ENCODE measurements around the gene SNRPF.

Gene SNRPF

GRCh38 chr12:95870897-95871296, 12.1 kb downstream of the SNRPF start:
- DNase-seq (ENCODE audit: low read depth in 1 of 2, low spot score in 1 of 2), result no peak
- in situ Hi-C loops (cut with HindIII; ENCODE audit: low pct_unique_long_range_greater_than_20kb, low sequenced_read_pairs), result no loop called here
- no peak for TF ChIP-seq JUND (IDR thresholded peaks at IDR 0.05; ENCODE audit: low read depth)

- no peak for TF ChIP-seq JUND (IDR thresholded peaks at IDR 0.05; ENCODE audit: low read depth)
- no peak for DNase-seq (ENCODE audit: low read depth in 1 of 2, low spot score in 1 of 2)
- in situ Hi-C loops (cut with HindIII; ENCODE audit: low pct_unique_long_range_greater_than_20kb, low sequenced_read_pairs), result no loop called here
These were observed 15.7 kb downstream of the SNRPF start for GRCh38 chr12:95874452-95874851.

DNA sequence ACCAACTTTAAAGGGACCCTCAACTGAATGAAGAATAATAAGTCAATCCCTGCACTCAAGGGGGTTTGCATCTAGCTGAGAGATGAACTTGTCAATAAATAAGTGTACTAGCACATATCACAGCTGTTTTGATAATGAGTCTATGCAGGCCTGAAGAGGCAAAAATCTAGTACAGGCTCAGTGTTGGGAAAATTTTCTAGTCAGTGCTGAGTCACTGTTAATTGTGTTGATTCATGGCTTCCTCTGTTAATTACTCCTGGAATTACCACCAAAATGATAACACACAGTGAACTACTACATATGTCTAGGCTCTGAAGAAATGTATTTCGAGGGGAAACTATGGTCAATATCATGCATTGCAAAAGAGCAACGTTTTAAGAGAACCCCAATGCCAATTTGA, 18.9 kb downstream of the SNRPF start:
- DNase-seq (ENCODE audit: low read depth in 1 of 2, low spot score in 1 of 2), result no peak
- TF ChIP-seq JUND (IDR thresholded peaks at IDR 0.05; ENCODE audit: low read depth), result no peak
- in situ Hi-C loops (cut with HindIII; ENCODE audit: low pct_unique_long_range_greater_than_20kb, low sequenced_read_pairs), result no loop called here

DNA sequence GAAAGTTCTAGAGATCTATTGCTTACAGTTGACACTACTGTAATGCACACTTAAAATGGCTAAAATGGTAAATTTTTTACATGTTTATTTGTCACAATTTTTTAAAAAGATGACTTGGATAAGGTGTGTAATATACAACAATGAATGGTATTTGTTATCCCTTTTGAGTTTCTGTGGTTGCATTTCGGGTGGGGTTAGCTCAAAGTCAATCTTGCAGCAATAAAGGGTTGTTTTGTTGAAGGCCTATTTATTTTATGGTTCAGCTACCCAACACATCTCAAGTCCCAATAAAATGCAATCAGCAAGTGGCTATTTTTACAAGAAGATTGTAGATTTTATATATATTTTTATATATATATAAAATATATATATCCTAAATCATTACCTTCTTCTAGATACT, 22.1 kb downstream of the SNRPF start:
- no peak for DNase-seq (ENCODE audit: low read depth in 1 of 2, low spot score in 1 of 2)
- no peak for TF ChIP-seq JUND (IDR thresholded peaks at IDR 0.05; ENCODE audit: low read depth)
- in situ Hi-C loops (cut with HindIII; ENCODE audit: low pct_unique_long_range_greater_than_20kb, low sequenced_read_pairs), result no loop called here

DNA sequence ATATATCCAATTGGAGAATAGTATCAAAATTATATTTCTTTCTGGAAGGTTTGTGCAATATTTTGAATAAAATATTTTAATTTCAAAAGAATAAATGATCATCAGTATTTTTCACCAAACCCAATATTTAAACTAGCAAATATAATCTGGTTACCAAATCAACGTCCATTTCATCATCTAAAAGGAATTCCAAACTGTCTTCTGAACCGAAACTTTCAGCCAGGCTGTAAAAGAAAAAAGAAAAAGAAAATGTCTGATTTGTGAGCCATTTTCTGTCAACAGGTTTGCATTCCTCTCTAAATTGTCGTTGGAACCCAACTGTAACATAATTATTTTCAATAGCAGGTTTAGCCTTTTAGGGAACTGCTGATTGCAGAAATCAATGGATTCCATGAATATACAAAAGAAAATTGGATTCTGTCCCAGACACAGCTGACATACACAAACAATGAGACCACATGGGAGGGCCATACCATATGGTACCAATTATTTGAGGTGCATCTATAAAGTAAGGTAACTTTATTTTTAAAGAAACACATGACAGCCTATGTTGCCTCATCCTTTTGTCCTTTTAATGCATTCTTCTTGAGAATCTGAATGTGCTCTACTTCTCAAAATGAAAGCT, 22.7 kb downstream of the SNRPF start:
- DNase-seq (ENCODE audit: low read depth in 1 of 2, low spot score in 1 of 2), result no peak
- no peak for TF ChIP-seq JUND (IDR thresholded peaks at IDR 0.05; ENCODE audit: low read depth)
- in situ Hi-C loops (cut with HindIII; ENCODE audit: low pct_unique_long_range_greater_than_20kb, low sequenced_read_pairs), result no loop called here

DNA sequence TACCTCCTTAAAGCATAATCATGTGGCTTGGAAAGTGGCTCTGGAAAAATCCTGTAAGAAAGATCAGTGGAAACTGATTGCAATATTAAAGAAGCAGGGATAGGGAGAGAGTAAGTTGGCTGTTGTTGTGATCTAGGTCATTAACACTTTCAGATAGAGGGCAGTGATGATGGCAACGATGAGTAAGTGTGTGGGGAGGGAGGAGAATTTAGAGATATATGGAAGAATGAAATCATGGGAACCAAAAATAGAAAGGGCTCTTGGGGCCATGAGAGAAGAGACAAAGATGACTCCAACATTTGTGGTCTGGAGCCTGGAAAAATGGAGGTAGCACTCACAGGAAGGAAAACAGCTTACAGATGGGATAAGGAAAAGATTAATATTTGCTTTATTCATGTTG, 23.3 kb downstream of the SNRPF start:
- DNase-seq (ENCODE audit: low read depth in 1 of 2, low spot score in 1 of 2), result no peak
- TF ChIP-seq JUND (IDR thresholded peaks at IDR 0.05; ENCODE audit: low read depth), result no peak
- in situ Hi-C loops (cut with HindIII; ENCODE audit: low pct_unique_long_range_greater_than_20kb, low sequenced_read_pairs), result no loop called here

GRCh38 chr12:95882873-95883272, 24.1 kb downstream of the SNRPF start:
- in situ Hi-C loops (cut with HindIII; ENCODE audit: low pct_unique_long_range_greater_than_20kb, low sequenced_read_pairs), result no loop called here
- DNase-seq (ENCODE audit: low read depth in 1 of 2, low spot score in 1 of 2), result no peak
- TF ChIP-seq JUND (IDR thresholded peaks at IDR 0.05; ENCODE audit: low read depth), result no peak

- no peak for TF ChIP-seq JUND (IDR thresholded peaks at IDR 0.05; ENCODE audit: low read depth)
- peak in 1 of 2 experiments; percentile 56 for DNase-seq (ENCODE audit: low read depth in 1 of 2, low spot score in 1 of 2)
- in situ Hi-C loops (cut with HindIII; ENCODE audit: low pct_unique_long_range_greater_than_20kb, low sequenced_read_pairs), result no loop called here
These were observed 26.2 kb downstream of the SNRPF start for GRCh38 chr12:95884998-95885397.

DNA sequence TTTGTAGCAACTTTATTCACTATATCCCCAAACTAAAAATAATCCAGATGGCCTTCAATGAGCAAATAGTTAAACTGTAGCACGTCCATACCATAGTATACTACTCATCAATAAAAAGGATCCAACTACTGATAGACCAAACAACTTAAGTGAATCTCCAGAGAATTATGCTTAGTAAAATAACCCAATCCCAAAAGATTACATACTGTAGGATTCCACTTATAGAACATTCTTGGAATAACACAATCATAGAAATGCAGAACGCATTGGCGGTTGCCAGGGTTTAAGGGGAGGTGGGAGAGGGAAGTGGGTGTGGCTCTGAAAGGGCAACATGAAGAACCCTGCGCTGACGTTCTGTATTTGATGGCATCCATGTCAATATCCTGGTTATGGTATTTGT, 28.6 kb downstream of the SNRPF start:
- in situ Hi-C loops (cut with HindIII; ENCODE audit: low pct_unique_long_range_greater_than_20kb, low sequenced_read_pairs), result no loop called here
- DNase-seq (ENCODE audit: low read depth in 1 of 2, low spot score in 1 of 2), result no peak
- no peak for TF ChIP-seq JUND (IDR thresholded peaks at IDR 0.05; ENCODE audit: low read depth)

DNA sequence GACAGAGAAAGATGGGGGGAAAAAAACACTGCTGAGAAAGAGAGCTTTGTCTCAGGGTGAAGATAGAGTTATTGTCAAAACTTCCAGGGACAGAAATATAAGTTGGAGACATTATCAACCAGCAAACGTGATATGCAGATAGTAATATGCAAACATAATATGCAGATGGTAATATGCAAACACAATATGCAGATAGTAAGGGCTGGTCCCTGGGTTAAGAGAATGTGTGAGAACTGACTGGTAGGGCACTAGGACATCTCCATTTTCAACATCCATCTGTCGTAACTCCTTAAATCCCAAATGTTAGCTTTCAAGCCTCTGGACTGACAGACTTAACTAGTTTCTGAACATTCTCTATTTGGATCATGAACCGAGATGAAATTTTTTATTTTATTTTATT, 32.2 kb downstream of the SNRPF start:
- TF ChIP-seq JUND (IDR thresholded peaks at IDR 0.05; ENCODE audit: low read depth), result no peak
- no peak for DNase-seq (ENCODE audit: low read depth in 1 of 2, low spot score in 1 of 2)
- in situ Hi-C loops (cut with HindIII; ENCODE audit: low pct_unique_long_range_greater_than_20kb, low sequenced_read_pairs), result no loop called here

DNA sequence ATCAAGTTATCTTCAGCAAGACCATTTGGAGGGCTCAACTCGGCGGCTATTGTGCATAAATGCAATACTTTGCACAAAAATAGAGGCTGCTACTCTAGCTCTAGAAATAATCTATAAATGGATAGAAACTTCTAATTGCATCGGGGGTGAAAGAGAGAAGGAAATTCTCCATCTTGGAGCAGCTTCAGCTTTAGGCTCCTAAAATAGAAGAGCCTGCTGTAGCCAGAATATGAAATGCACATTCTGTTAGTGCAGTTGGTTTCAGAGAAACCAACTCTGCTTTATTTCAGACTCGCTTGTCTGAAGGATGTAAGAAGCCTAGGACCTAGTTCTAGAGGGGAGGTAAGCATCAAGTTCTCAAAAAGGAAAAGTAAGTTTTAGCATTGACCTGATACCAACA, 38.1 kb downstream of the SNRPF start:
- no peak for DNase-seq (ENCODE audit: low read depth in 1 of 2, low spot score in 1 of 2)
- in situ Hi-C loops (cut with HindIII; ENCODE audit: low pct_unique_long_range_greater_than_20kb, low sequenced_read_pairs), result no loop called here
- TF ChIP-seq JUND (IDR thresholded peaks at IDR 0.05; ENCODE audit: low read depth), result no peak

GRCh38 chr12:95898081-95898480, 39.3 kb downstream of the SNRPF start:
- in situ Hi-C loops (cut with HindIII; ENCODE audit: low pct_unique_long_range_greater_than_20kb, low sequenced_read_pairs), result no loop called here
- no peak for DNase-seq (ENCODE audit: low read depth in 1 of 2, low spot score in 1 of 2)
- TF ChIP-seq JUND (IDR thresholded peaks at IDR 0.05; ENCODE audit: low read depth), result no peak

DNA sequence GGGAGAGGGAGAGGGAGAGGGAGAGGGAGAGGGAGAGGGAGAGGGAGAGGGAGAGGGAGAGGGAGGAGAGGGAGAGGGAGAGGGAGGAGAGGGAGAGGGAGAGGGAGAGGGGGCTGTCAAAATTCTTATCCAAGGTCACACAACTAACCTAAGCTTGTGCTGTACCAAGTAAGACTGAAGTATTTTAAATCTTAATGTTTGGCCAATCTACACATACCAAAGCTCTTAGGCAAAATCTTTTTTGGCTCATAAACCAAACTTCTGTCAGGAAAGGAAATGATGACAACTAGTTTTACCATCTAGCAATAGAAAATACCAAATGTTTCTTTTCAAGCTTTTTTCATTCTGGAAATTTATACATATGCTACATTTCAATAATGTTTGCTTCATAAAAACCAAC, 49.8 kb downstream of the SNRPF start:
- in situ Hi-C loops (cut with HindIII; ENCODE audit: low pct_unique_long_range_greater_than_20kb, low sequenced_read_pairs), result no loop called here
- DNase-seq (ENCODE audit: low read depth in 1 of 2, low spot score in 1 of 2), result no peak
- no peak for TF ChIP-seq JUND (IDR thresholded peaks at IDR 0.05; ENCODE audit: low read depth)

DNA sequence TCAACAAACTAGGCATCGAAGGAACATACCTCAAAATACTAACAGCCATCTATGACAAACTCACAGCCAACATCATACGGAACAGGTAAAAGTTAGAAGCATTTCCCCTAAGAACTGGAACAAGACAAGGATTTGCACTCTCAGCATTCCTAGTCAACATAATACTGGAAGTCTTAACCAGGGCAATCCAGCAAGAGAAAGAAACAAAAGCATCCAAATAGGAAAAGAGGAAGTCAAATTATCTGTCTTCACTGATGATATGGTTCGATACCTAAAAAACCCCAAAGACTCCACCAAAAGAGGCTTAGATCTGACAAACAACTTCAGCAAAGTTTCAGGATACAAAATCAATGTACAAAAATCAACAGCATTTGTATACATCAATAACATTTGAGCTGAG, 51.1 kb downstream of the SNRPF start:
- TF ChIP-seq JUND (IDR thresholded peaks at IDR 0.05; ENCODE audit: low read depth), result no peak
- DNase-seq (ENCODE audit: low read depth in 1 of 2, low spot score in 1 of 2), result no peak
- in situ Hi-C loops (cut with HindIII; ENCODE audit: low pct_unique_long_range_greater_than_20kb, low sequenced_read_pairs), result no loop called here
